IMR-90 (cell line): Measurements from ENCODE around the gene ARHGEF10L. TPM values are rescaled to one million over a fixed set of nuclear protein-coding genes. Genes with fewer than 3 reads are reported as not detected.

Experiments
- ATAC-seq: fragments of 200-7000 bp; cut with Tn5 transposase; 2 replicates; pipeline ENCODE4 v1.9.1; 2020; ENCODE audit warnings: low read depth, mild to moderate bottlenecking, moderate library complexity
- BruUV-seq: library from RNA; stranded (reverse); fragments of 400-500 nt; replicated peaks from 2 replicates; lab custom pipeline; 2021; lab: Mats Ljungman, UMichigan
- CTCF ChIA-PET: fragments of 300-600 bp; formaldehyde crosslinking; extraction: SDS; loops from one replicate; lab custom pipeline; 2021; ENCODE audit warnings: antibody characterized with exemption; lab: Yijun Ruan, JAX
- POLR2A ChIA-PET: fragments of 300-600 bp; sonication (Branson Sonifier 250); formaldehyde crosslinking; loops from one replicate; lab custom pipeline; 2022; ENCODE audit warnings: antibody characterized with exemption; ENCODE audit not compliant: unreplicated experiment; lab: Charles Lee
- DNase-seq: peaks from one replicate; pipeline ENCODE4 v3.0.0; 2013
- H2AFZ ChIP-seq: replicated peaks from 2 replicates; pipeline ENCODE3; 2013; ENCODE audit warnings: low read length, mild to moderate bottlenecking; ENCODE audit not compliant: poor library complexity
- H2AK5ac ChIP-seq: 2 replicates; pipeline ENCODE4 v1.6.1; 2013; ENCODE audit warnings: low read depth, low read length, inconsistent platforms
- H2AK9ac ChIP-seq: replicated peaks from 2 replicates; pipeline ENCODE3; 2013; ENCODE audit warnings: mild to moderate bottlenecking, low read depth, low read length, moderate library complexity; ENCODE audit not compliant: poor library complexity
- H2BK120ac ChIP-seq: 2 replicates; pipeline ENCODE4 v1.6.1; 2013; ENCODE audit warnings: low read depth, low read length, inconsistent platforms
- H2BK15ac ChIP-seq: 3 replicates; pipeline ENCODE4 v1.6.1; 2013; ENCODE audit warnings: low read depth, low read length, inconsistent platforms
- H2BK20ac ChIP-seq: 2 replicates; pipeline ENCODE4 v1.6.1; 2013; ENCODE audit warnings: low read depth, mild to moderate bottlenecking, inconsistent platforms, low read length, moderate library complexity
- H2BK5ac ChIP-seq: 2 replicates; pipeline ENCODE4 v1.6.1; 2013; ENCODE audit warnings: mild to moderate bottlenecking, low read depth, low read length, inconsistent platforms; ENCODE audit not compliant: poor library complexity, severe bottlenecking
- H3K14ac ChIP-seq: replicated peaks from 2 replicates; pipeline ENCODE4 v1.6.1; 2013; ENCODE audit warnings: low read depth, low read length, inconsistent platforms
- H3K18ac ChIP-seq: 2 replicates; pipeline ENCODE4 v1.6.1; 2013; ENCODE audit warnings: low read depth, low read length, control low read depth
- H3K23ac ChIP-seq: 2 replicates; pipeline ENCODE4 v1.6.1; 2013; ENCODE audit warnings: low read depth, low read length, inconsistent platforms
- H3K27ac ChIP-seq: 2 replicates; pipeline ENCODE4 v1.5.1; 2013; ENCODE audit warnings: mild to moderate bottlenecking, control low read depth, low read length; ENCODE audit not compliant: insufficient read depth
- H3K27me3 ChIP-seq: 2 replicates; pipeline ENCODE4 v1.6.1; 2013; ENCODE audit warnings: low read length; ENCODE audit not compliant: control insufficient read depth, insufficient read depth
- H3K36me3 ChIP-seq: 2 replicates; pipeline ENCODE4 v1.6.1; 2013; ENCODE audit warnings: low read length, mixed read lengths; ENCODE audit not compliant: control insufficient read depth, insufficient read depth
- H3K4ac ChIP-seq: 2 replicates; pipeline ENCODE4 v1.6.1; 2013; ENCODE audit warnings: low read depth, low read length, inconsistent platforms
- H3K4me1 ChIP-seq: 2 replicates; pipeline ENCODE4 v1.6.1; 2013; ENCODE audit warnings: low read length, mixed read lengths; ENCODE audit not compliant: control insufficient read depth, insufficient read depth
- H3K4me2 ChIP-seq: 2 replicates; pipeline ENCODE4 v1.6.1; 2013; ENCODE audit warnings: low read depth, mild to moderate bottlenecking, control low read depth, low read length, moderate library complexity
- H3K4me3 ChIP-seq: 2 replicates; pipeline ENCODE4 v1.5.1; 2013; ENCODE audit warnings: low read depth, mild to moderate bottlenecking, control low read depth, low read length, moderate library complexity; ENCODE audit not compliant: insufficient read depth
- H3K56ac ChIP-seq: 2 replicates; pipeline ENCODE4 v1.6.1; 2013; ENCODE audit warnings: low read length, inconsistent platforms; ENCODE audit not compliant: insufficient read depth; ENCODE audit errors: extremely low read depth
- H3K79me1 ChIP-seq, 2 experiments: 2 replicates each; pipeline ENCODE4 v1.6.1; 2013; ENCODE audit warnings: low read length in 2 of 2, inconsistent platforms in 1 of 2, low read depth in 1 of 2
- H3K9ac ChIP-seq: 2 replicates; pipeline ENCODE4 v1.6.1; 2013; ENCODE audit warnings: low read depth, low read length, control low read depth
- H3K9me1 ChIP-seq: 2 replicates; pipeline ENCODE4 v1.6.1; 2013; ENCODE audit warnings: low read length, inconsistent platforms; ENCODE audit not compliant: insufficient read depth
- H3K9me3 ChIP-seq: 2 replicates; pipeline ENCODE4 v1.6.1; 2013; ENCODE audit warnings: low read length; ENCODE audit not compliant: control insufficient read depth, insufficient read depth
- H4K20me1 ChIP-seq: 2 replicates; pipeline ENCODE4 v1.6.1; 2013; ENCODE audit warnings: low read length, inconsistent platforms; ENCODE audit not compliant: insufficient read depth
- H4K5ac ChIP-seq: 2 replicates; pipeline ENCODE4 v1.6.1; 2013; ENCODE audit warnings: mild to moderate bottlenecking, low read depth, low read length, control low read depth
- H4K8ac ChIP-seq, 2 experiments: 2 replicates each; pipeline ENCODE4 v1.6.1; 2013; ENCODE audit warnings: low read depth in 2 of 2, low read length in 2 of 2, control low read depth in 1 of 2, inconsistent platforms in 1 of 2
- H4K91ac ChIP-seq: 2 replicates; pipeline ENCODE4 v1.6.1; 2013; ENCODE audit warnings: low read depth, low read length, inconsistent platforms; ENCODE audit not compliant: insufficient read depth
- CEBPB ChIP-seq: IDR thresholded peaks from 2 replicates; pipeline ENCODE4 v1.6.1; 2012; ENCODE audit warnings: low read depth, low read length, improper control_type of control experiment
- CHD1 ChIP-seq: IDR thresholded peaks from 2 replicates; pipeline ENCODE4 v1.6.1; 2012; ENCODE audit warnings: low read depth, low read length, improper control_type of control experiment
- FOS ChIP-seq: fragments of 150-350 bp; IDR thresholded peaks from 2 replicates; pipeline ENCODE4 v1.6.1; 2016; ENCODE audit warnings: low read depth, low read length
- MAFK ChIP-seq: IDR thresholded peaks from 2 replicates; pipeline ENCODE4 v1.6.1; 2012; ENCODE audit warnings: low read depth, low read length, improper control_type of control experiment
- MAZ ChIP-seq: IDR thresholded peaks from 2 replicates; pipeline ENCODE4 v1.6.1; 2012; ENCODE audit warnings: low read depth, mild to moderate bottlenecking, low read length, improper control_type of control experiment, moderate library complexity, borderline replicate concordance
- MXI1 ChIP-seq: IDR thresholded peaks from 2 replicates; pipeline ENCODE4 v1.6.1; 2012; ENCODE audit warnings: low read depth, mild to moderate bottlenecking, low read length, moderate library complexity, borderline replicate concordance
- NFE2L2 ChIP-seq: fragments of 150-350 bp; IDR thresholded peaks from 2 replicates; pipeline ENCODE4 v1.6.1; 2016; ENCODE audit warnings: low read depth, mild to moderate bottlenecking, low read length
- POLR2A ChIP-seq: IDR thresholded peaks from 2 replicates; pipeline ENCODE4 v1.6.1; 2012; ENCODE audit warnings: mild to moderate bottlenecking, low read depth, low read length
- RAD21 ChIP-seq: IDR thresholded peaks from 2 replicates; pipeline ENCODE4 v1.6.1; 2012; ENCODE audit warnings: low read length, improper control_type of control experiment
- RCOR1 ChIP-seq: IDR thresholded peaks from 2 replicates; pipeline ENCODE4 v1.6.1; 2012; ENCODE audit warnings: mild to moderate bottlenecking, low read length, improper control_type of control experiment; ENCODE audit not compliant: insufficient replicate concordance
- RFX5 ChIP-seq: IDR thresholded peaks from 2 replicates; pipeline ENCODE4 v1.8.0; 2012; ENCODE audit warnings: low read depth, mild to moderate bottlenecking, low read length, moderate library complexity
- SMC3 ChIP-seq: fragments of 150-350 bp; IDR thresholded peaks from 2 replicates; pipeline ENCODE4 v1.6.1; 2016; ENCODE audit warnings: low read depth, mild to moderate bottlenecking, antibody characterized with exemption, low read length, moderate library complexity
- WGBS, 2 experiments: methylation state at CpG; one replicate each; pipeline versions ENCODE4 v1.1.5 to v1.1.7; 2013; ENCODE audit warnings: missing lambda C conversion rate in 2 of 2; ENCODE audit not compliant: insufficient read length in 1 of 2; ENCODE audit errors: extremely low coverage in 2 of 2; 5-methylcytosine and 5-hydroxymethylcytosine counted together
- dilution Hi-C: fragments of 300-500 bp; cut with HindIII; formaldehyde crosslinking; loops from one replicate; pipeline ENCODE4 v1.14.3; 2018; ENCODE audit warnings: low sequenced_read_pairs; ENCODE audit not compliant: unreplicated experiment
- in situ Hi-C: fragments of 300-500 bp; cut with MboI; formaldehyde crosslinking; loops from 3 replicates; pipeline ENCODE4 v1.14.3; 2019; ENCODE audit warnings: low sequenced_read_pairs, inconsistent platforms, mixed read lengths
- intact Hi-C: fragments of 100-400 bp; cut with micrococcal nuclease; formaldehyde crosslinking; loops from 2 replicates; pipeline ENCODE4 v1.10.0; 2022
- polyA plus RNA-seq, 3 experiments: library from polyadenylated mRNA; depleted of rRNA; stranded (reverse); fragments of >200 nt; gene quantifications; 2 replicates each; pipeline ENCODE4 v1.2.3, GENCODE V29; 2012; ENCODE audit warnings: low replicate concordance in 1 of 3
- total RNA-seq: library from RNA; depleted of rRNA; stranded (reverse); fragments of >200 nt; gene quantifications from 2 replicates; pipeline ENCODE4 v1.2.3, GENCODE V29; 2012
- TF ChIP-seq, protein P1 (sequence below): fragments of 150-350 bp; IDR thresholded peaks from 2 replicates; pipeline ENCODE4 v1.6.1; 2017; ENCODE audit warnings: mild to moderate bottlenecking, antibody characterized with exemption, low read length, low read depth
- TF ChIP-seq, protein P2 (sequence below): conservative IDR thresholded peaks from 2 replicates; pipeline ENCODE4 v1.5.1; 2012; ENCODE audit warnings: mild to moderate bottlenecking, low read depth, low read length, improper control_type of control experiment
- TF ChIP-seq, protein P3 (sequence below): fragments of 150-350 bp; IDR thresholded peaks from 2 replicates; pipeline ENCODE4 v1.6.1; 2016; ENCODE audit warnings: low read depth, mild to moderate bottlenecking, low read length, moderate library complexity, borderline replicate concordance

Gene ARHGEF10L
- total and polyA plus RNA-seq, 2 of the 4 experiments (the other 2 are of a cell fraction), result 4.8 to 12.4 TPM

DNA sequence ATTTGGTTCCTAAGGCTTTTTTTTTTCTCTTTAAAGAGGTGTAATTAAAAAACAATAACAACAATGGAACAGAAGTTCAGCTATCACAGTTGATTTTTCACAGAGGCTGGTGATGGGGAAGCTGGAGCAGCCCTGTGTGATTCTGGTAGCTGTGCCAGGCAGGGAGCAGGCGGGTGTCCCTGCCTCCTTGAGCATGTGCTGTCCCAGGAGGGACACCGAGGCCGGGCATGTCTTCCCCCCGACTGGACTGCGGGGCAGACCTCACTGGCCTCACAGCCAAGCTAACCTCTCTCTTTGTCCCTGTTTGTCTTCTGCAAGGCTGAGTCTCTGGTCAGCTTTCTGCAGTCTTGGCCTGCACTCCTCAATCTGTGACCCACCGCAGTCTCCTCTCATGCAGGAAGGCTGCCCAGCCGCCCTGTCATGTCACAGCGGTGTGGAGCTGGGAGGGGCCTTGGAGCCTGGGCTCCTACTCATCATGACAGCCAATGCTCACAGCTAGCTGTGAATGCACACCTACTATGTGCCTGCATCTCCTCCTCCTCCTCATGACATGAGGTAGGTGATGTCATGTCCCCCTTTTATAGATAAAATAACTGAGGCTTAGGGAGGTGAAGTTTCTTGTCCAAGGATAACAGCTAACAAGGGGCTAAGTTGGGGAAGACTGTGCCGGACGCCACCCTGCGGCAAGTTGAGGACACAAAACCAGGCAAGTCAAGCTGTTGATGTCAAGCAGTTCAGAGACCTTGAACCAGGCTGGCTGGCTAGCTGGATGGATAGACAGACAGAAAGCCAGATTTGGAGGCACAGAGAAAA lies 205.4 kb downstream of the ARHGEF10L start:
- no peaks in the 10 kb centered on the region for H3K9me1 ChIP-seq
- no peak overlapping the region for H3K23ac ChIP-seq
- H4K20me1 ChIP-seq, result no peaks in the 10 kb centered on the region
- H3K4me1 ChIP-seq, result no peaks in the 10 kb centered on the region
- no peak overlapping the region for H3K14ac ChIP-seq
- in situ Hi-C loops (no loop called here), intact Hi-C loops (no loop called here), dilution Hi-C loops (no loop called here)
- no peak for DNase-seq
- no peak overlapping the region for H2BK20ac ChIP-seq
- H4K5ac ChIP-seq, result no peak overlapping the region
- H3K79me1 ChIP-seq, result no peaks in the 10 kb centered on the region
- BruUV-seq, result no TSS peak
- ChIA-PET CTCF (interaction anchor here (0.8 to 0.9 kb wide), 2 partner anchors 19 to 23 kb away, joined by 3 read pairs; no protein-coding TSS in a partner anchor), POLR2A (no interaction called here)
- H3K4me3 ChIP-seq, result no peak overlapping the region
- peaks cover 19% of the 10 kb centered on the region; the same call in 1 of the 2 replicates for H3K27me3 ChIP-seq
- no peak overlapping the region for H3K18ac ChIP-seq
- H2BK5ac ChIP-seq, result no peak overlapping the region
- ATAC-seq, result no peak
- 67% methylated on average over 3 of the region's 11 CpGs; no CpG with 5 or more reads in 1 of the 2 experiments for WGBS, 2 experiments
- no peak overlapping the region for H3K4ac ChIP-seq
- no peak overlapping the region for H3K9ac ChIP-seq
- no peak overlapping the region for H2BK15ac ChIP-seq
- no peak overlapping the region for H3K4me2 ChIP-seq
- no peak overlapping the region for H3K56ac ChIP-seq
- H3K36me3 ChIP-seq, result no peaks in the 10 kb centered on the region
- no peaks in the 10 kb centered on the region for H3K9me3 ChIP-seq
- H2BK120ac ChIP-seq, result no peak overlapping the region
- H2AK5ac ChIP-seq, result no peak overlapping the region
- H2AFZ ChIP-seq, result no peak overlapping the region
- no peak overlapping the region for H4K91ac ChIP-seq
- H2AK9ac ChIP-seq, result no peak overlapping the region
- H4K8ac ChIP-seq, result no peak overlapping the region
- no peak overlapping the region for H3K27ac ChIP-seq
- no peak for TF ChIP-seq MAFK
- TF ChIP-seq CHD1, result no peak
- no peak for TF ChIP-seq MXI1
- TF ChIP-seq RCOR1, result no peak
- TF ChIP-seq, protein P1, sequence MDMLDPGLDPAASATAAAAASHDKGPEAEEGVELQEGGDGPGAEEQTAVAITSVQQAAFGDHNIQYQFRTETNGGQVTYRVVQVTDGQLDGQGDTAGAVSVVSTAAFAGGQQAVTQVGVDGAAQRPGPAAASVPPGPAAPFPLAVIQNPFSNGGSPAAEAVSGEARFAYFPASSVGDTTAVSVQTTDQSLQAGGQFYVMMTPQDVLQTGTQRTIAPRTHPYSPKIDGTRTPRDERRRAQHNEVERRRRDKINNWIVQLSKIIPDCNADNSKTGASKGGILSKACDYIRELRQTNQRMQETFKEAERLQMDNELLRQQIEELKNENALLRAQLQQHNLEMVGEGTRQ, result no peak
- no peak for TF ChIP-seq POLR2A
- TF ChIP-seq SMC3, result no peak
- no peak for TF ChIP-seq NFE2L2
- TF ChIP-seq, protein P2, sequence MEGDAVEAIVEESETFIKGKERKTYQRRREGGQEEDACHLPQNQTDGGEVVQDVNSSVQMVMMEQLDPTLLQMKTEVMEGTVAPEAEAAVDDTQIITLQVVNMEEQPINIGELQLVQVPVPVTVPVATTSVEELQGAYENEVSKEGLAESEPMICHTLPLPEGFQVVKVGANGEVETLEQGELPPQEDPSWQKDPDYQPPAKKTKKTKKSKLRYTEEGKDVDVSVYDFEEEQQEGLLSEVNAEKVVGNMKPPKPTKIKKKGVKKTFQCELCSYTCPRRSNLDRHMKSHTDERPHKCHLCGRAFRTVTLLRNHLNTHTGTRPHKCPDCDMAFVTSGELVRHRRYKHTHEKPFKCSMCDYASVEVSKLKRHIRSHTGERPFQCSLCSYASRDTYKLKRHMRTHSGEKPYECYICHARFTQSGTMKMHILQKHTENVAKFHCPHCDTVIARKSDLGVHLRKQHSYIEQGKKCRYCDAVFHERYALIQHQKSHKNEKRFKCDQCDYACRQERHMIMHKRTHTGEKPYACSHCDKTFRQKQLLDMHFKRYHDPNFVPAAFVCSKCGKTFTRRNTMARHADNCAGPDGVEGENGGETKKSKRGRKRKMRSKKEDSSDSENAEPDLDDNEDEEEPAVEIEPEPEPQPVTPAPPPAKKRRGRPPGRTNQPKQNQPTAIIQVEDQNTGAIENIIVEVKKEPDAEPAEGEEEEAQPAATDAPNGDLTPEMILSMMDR, result no peak
- TF ChIP-seq, protein P3, sequence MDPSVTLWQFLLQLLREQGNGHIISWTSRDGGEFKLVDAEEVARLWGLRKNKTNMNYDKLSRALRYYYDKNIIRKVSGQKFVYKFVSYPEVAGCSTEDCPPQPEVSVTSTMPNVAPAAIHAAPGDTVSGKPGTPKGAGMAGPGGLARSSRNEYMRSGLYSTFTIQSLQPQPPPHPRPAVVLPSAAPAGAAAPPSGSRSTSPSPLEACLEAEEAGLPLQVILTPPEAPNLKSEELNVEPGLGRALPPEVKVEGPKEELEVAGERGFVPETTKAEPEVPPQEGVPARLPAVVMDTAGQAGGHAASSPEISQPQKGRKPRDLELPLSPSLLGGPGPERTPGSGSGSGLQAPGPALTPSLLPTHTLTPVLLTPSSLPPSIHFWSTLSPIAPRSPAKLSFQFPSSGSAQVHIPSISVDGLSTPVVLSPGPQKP, result no peak
- TF ChIP-seq MAZ, result no peak
- TF ChIP-seq CEBPB, result no peak
- no peak for TF ChIP-seq FOS
- no peak for TF ChIP-seq RFX5
- no peak for TF ChIP-seq RAD21
